ENCODE results near the gene ZP3. TPM values are rescaled to one million over a fixed set of nuclear protein-coding genes. Genes with fewer than 3 reads are reported as not detected.

Gene ZP3
- total and polyA plus RNA-seq, 2 of the 8 experiments (the other 6 are each of a cell fraction or from before 2014, with no cell fraction given), result 1.5 to 2.4 TPM

DNA sequence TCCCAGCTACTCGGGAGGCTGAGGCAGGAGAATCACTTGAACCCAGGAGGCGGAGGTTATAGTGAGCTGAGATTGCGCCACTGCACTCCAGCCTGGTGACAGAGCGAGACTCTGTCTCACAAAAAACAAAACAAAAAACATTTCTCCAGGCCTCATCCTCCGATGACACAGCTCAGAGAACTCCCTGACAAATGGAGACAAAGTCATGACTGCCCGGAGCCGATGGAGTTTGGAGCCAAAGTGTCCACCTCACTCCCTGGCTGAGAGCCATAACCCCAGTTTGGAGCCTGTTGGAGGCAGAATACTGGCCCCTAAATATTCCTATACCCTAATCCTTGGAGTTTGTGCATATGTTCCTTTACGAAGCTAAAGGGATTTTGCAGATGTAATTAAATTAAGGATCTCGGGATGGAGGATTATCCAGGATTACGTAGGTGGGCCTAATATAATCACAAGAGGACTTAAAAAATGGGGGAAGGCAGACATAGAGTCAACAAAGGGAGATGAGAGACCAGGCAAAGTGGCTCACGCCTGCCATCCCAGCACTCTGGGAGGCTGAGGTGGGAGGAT, 38.0 kb upstream of the ZP3 start (continued):
- TF ChIP-seq, protein P1, sequence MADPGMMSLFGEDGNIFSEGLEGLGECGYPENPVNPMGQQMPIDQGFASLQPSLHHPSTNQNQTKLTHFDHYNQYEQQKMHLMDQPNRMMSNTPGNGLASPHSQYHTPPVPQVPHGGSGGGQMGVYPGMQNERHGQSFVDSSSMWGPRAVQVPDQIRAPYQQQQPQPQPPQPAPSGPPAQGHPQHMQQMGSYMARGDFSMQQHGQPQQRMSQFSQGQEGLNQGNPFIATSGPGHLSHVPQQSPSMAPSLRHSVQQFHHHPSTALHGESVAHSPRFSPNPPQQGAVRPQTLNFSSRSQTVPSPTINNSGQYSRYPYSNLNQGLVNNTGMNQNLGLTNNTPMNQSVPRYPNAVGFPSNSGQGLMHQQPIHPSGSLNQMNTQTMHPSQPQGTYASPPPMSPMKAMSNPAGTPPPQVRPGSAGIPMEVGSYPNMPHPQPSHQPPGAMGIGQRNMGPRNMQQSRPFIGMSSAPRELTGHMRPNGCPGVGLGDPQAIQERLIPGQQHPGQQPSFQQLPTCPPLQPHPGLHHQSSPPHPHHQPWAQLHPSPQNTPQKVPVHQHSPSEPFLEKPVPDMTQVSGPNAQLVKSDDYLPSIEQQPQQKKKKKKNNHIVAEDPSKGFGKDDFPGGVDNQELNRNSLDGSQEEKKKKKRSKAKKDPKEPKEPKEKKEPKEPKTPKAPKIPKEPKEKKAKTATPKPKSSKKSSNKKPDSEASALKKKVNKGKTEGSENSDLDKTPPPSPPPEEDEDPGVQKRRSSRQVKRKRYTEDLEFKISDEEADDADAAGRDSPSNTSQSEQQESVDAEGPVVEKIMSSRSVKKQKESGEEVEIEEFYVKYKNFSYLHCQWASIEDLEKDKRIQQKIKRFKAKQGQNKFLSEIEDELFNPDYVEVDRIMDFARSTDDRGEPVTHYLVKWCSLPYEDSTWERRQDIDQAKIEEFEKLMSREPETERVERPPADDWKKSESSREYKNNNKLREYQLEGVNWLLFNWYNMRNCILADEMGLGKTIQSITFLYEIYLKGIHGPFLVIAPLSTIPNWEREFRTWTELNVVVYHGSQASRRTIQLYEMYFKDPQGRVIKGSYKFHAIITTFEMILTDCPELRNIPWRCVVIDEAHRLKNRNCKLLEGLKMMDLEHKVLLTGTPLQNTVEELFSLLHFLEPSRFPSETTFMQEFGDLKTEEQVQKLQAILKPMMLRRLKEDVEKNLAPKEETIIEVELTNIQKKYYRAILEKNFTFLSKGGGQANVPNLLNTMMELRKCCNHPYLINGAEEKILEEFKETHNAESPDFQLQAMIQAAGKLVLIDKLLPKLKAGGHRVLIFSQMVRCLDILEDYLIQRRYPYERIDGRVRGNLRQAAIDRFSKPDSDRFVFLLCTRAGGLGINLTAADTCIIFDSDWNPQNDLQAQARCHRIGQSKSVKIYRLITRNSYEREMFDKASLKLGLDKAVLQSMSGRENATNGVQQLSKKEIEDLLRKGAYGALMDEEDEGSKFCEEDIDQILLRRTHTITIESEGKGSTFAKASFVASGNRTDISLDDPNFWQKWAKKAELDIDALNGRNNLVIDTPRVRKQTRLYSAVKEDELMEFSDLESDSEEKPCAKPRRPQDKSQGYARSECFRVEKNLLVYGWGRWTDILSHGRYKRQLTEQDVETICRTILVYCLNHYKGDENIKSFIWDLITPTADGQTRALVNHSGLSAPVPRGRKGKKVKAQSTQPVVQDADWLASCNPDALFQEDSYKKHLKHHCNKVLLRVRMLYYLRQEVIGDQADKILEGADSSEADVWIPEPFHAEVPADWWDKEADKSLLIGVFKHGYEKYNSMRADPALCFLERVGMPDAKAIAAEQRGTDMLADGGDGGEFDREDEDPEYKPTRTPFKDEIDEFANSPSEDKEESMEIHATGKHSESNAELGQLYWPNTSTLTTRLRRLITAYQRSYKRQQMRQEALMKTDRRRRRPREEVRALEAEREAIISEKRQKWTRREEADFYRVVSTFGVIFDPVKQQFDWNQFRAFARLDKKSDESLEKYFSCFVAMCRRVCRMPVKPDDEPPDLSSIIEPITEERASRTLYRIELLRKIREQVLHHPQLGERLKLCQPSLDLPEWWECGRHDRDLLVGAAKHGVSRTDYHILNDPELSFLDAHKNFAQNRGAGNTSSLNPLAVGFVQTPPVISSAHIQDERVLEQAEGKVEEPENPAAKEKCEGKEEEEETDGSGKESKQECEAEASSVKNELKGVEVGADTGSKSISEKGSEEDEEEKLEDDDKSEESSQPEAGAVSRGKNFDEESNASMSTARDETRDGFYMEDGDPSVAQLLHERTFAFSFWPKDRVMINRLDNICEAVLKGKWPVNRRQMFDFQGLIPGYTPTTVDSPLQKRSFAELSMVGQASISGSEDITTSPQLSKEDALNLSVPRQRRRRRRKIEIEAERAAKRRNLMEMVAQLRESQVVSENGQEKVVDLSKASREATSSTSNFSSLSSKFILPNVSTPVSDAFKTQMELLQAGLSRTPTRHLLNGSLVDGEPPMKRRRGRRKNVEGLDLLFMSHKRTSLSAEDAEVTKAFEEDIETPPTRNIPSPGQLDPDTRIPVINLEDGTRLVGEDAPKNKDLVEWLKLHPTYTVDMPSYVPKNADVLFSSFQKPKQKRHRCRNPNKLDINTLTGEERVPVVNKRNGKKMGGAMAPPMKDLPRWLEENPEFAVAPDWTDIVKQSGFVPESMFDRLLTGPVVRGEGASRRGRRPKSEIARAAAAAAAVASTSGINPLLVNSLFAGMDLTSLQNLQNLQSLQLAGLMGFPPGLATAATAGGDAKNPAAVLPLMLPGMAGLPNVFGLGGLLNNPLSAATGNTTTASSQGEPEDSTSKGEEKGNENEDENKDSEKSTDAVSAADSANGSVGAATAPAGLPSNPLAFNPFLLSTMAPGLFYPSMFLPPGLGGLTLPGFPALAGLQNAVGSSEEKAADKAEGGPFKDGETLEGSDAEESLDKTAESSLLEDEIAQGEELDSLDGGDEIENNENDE (IDR thresholded peaks at IDR 0.05; ENCODE audit: insufficient replicate concordance, low read length), result no peak
- no peak for TF ChIP-seq SP4 (IDR thresholded peaks at IDR 0.05; ENCODE audit: low read length)
- no peak for TF ChIP-seq NANOG (IDR thresholded peaks at IDR 0.05; ENCODE audit: insufficient read depth, low read depth, low read length, poor library complexity, severe bottlenecking)
- TF ChIP-seq, protein P2, sequence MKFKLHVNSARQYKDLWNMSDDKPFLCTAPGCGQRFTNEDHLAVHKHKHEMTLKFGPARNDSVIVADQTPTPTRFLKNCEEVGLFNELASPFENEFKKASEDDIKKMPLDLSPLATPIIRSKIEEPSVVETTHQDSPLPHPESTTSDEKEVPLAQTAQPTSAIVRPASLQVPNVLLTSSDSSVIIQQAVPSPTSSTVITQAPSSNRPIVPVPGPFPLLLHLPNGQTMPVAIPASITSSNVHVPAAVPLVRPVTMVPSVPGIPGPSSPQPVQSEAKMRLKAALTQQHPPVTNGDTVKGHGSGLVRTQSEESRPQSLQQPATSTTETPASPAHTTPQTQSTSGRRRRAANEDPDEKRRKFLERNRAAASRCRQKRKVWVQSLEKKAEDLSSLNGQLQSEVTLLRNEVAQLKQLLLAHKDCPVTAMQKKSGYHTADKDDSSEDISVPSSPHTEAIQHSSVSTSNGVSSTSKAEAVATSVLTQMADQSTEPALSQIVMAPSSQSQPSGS (IDR thresholded peaks at IDR 0.05; ENCODE audit: low read length), result no peak
- TF ChIP-seq TCF12 (IDR thresholded peaks at IDR 0.05; ENCODE audit: low read depth, low read length), result no peak
- no peak for TF ChIP-seq GABPA (IDR thresholded peaks at IDR 0.05; ENCODE audit: borderline replicate concordance, insufficient read depth, low read length)
- TF ChIP-seq, protein P3, sequence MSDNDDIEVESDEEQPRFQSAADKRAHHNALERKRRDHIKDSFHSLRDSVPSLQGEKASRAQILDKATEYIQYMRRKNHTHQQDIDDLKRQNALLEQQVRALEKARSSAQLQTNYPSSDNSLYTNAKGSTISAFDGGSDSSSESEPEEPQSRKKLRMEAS (IDR thresholded peaks at IDR 0.05), result no peak
- TF ChIP-seq RBBP5 (IDR thresholded peaks at IDR 0.05; ENCODE audit: borderline replicate concordance, low read depth, low read length), result no peak
- no peak for TF ChIP-seq JUND (IDR thresholded peaks at IDR 0.05; ENCODE audit: low read length)
